Measurements from ENCODE around the gene CELF4.

DNA sequence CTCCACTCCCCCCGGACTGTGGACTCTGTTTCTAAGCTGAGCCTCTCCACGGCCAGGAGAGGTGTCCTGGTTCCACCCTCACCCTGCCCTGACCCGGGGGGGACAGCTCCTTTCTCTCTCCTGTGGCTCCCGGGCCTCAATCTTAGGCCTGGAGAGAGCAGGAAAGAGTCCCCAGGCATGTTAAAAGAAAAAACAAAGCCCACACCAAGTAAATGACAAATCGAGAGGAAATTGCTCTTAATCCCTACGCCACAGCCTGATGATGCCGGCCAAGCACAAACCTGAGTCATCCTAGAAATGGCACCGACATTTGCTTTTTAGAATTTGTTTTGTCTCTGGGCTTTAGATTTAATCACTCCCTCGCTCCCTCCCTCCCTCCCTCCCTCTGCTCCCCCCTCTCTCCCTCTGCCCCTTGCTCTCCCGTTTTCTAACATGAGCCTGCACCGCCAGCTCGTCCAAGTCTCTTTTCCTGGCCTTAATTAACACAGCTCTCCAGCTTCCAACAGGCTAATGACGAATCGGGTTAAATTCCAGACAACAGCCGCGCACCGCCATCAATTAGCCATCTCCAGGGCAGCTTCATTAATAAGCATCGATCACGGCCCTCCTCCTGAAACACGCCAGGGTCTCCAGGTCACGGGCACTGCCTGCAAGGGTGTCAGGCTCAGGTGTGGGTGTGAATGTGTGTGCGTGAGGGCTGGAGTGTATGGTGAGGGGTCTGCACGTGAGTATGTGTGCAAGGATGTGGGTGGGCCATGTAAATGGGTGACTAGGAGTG lies 230.8 kb downstream of the CELF4 start:
- TF ChIP-seq FOS (IDR thresholded peaks at IDR 0.05; ENCODE audit: borderline replicate concordance, insufficient read depth, low read length) = no peak
- no peak for TF ChIP-seq EZH2 (IDR thresholded peaks at IDR 0.05; ENCODE audit: borderline replicate concordance, low read depth, low read length, severe bottlenecking)
